Naive thymus-derived CD4-positive, alpha-beta T cell (primary cell): ENCODE results near the gene NME7. TPM values are rescaled to one million over a fixed set of nuclear protein-coding genes. Genes with fewer than 3 reads are reported as not detected.
"Not testable (repeated sequence)": the region's sequence is repeated elsewhere in the genome, so short reads cannot be mapped to it uniquely, and the experiment has no call there.

ENCODE experiments used
- ATAC-seq: fragments of 150-1000 bp; cut with Tn5 transposase; 2 replicates; pipeline ENCODE4 v1.10.0; 2021; ENCODE audit warnings: mild to moderate bottlenecking, moderate library complexity
- CTCF ChIA-PET: fragments of 350-600 bp; sonication (Branson Sonifier 250); formaldehyde crosslinking; loops from one replicate; lab custom pipeline; 2021; ENCODE audit warnings: antibody characterized with exemption; lab: Charles Lee
- POLR2A ChIA-PET: fragments of 350-600 bp; sonication (Branson Sonifier 250); formaldehyde crosslinking; loops from one replicate; lab custom pipeline; 2021; ENCODE audit warnings: antibody characterized with exemption, inconsistent platforms; lab: Charles Lee
- DNase-seq, 9 donors: peaks; one replicate each; pipeline versions ENCODE4 v3.0.0 to v3.0.0-alpha.2; 2020 to 2022; ENCODE audit warnings: mixed read lengths in 1 of 9
- H3K27ac ChIP-seq: one replicate; pipeline ENCODE4 v1.7.0; 2013; ENCODE audit warnings: mild to moderate bottlenecking, low read depth, low read length, moderate library complexity
- H3K27me3 ChIP-seq, 2 donors: one replicate each; pipeline ENCODE4 v1.7.0; 2013; ENCODE audit warnings: low read length in 2 of 2, mild to moderate bottlenecking in 2 of 2, moderate library complexity in 2 of 2; ENCODE audit not compliant: control insufficient read depth in 2 of 2, insufficient read depth in 2 of 2
- H3K36me3 ChIP-seq, 3 experiments: 1 replicate in 2 of 3; 2 replicates in 1 of 3; pipeline ENCODE4 v1.7.0; 2013; ENCODE audit warnings: low read length in 3 of 3, mild to moderate bottlenecking in 3 of 3, moderate library complexity in 1 of 3; ENCODE audit not compliant: insufficient read depth in 3 of 3, control insufficient read depth in 2 of 3
- H3K4me1 ChIP-seq, 2 donors: one replicate each; pipeline ENCODE4 v1.7.0; 2013; ENCODE audit warnings: low read length in 2 of 2, mild to moderate bottlenecking in 2 of 2, moderate library complexity in 1 of 2; ENCODE audit not compliant: control insufficient read depth in 2 of 2, insufficient read depth in 2 of 2
- H3K4me3 ChIP-seq: 2 replicates; pipeline ENCODE4 v1.7.0; 2013; ENCODE audit warnings: mild to moderate bottlenecking, low read length
- H3K9me3 ChIP-seq, 3 experiments: 1 replicate in 2 of 3; 2 replicates in 1 of 3; pipeline ENCODE4 v1.7.0; 2013; ENCODE audit warnings: low read length in 3 of 3; ENCODE audit not compliant: control insufficient read depth in 2 of 3
- H3K27ac Mint-ChIP-seq, 9 donors: one replicate each; pipeline ENCODE4 v1.8.0; 2020 to 2022; ENCODE audit warnings: mixed read lengths in 9 of 9, mild to moderate bottlenecking in 8 of 9, moderate library complexity in 5 of 9, inconsistent platforms in 2 of 9
- H3K27me3 Mint-ChIP-seq, 5 donors: one replicate each; pipeline ENCODE4 v1.8.0; 2021 to 2022; ENCODE audit warnings: mixed read lengths in 5 of 5, mild to moderate bottlenecking in 1 of 5
- H3K36me3 Mint-ChIP-seq, 5 donors: one replicate each; pipeline ENCODE4 v1.8.0; 2020 to 2022; ENCODE audit warnings: mixed read lengths in 5 of 5, mild to moderate bottlenecking in 3 of 5, inconsistent platforms in 1 of 5
- H3K4me1 Mint-ChIP-seq, 7 donors: one replicate each; pipeline ENCODE4 v1.8.0; 2020 to 2022; ENCODE audit warnings: mixed read lengths in 7 of 7, mild to moderate bottlenecking in 3 of 7, inconsistent platforms in 1 of 7
- H3K4me3 Mint-ChIP-seq, 10 donors: one replicate each; pipeline ENCODE4 v1.8.0; 2020 to 2022; ENCODE audit warnings: mild to moderate bottlenecking in 10 of 10, mixed read lengths in 10 of 10, moderate library complexity in 6 of 10, inconsistent platforms in 2 of 10
- H3K9me3 Mint-ChIP-seq, 11 donors: one replicate each; pipeline ENCODE4 v1.8.0; 2020 to 2022; ENCODE audit warnings: mixed read lengths in 11 of 11, mild to moderate bottlenecking in 4 of 11, inconsistent platforms in 1 of 11, moderate library complexity in 1 of 11
- intact Hi-C, 2 donors: fragments of 100-400 bp; cut with micrococcal nuclease; formaldehyde crosslinking; loops; one replicate each; pipeline ENCODE4 v1.15.1; 2023
- polyA plus RNA-seq, 2 donors: library from polyadenylated mRNA; unstranded; fragments of 300-500 nt; fragmentation: Illumina TruSeq; gene quantifications; one replicate each; pipeline ENCODE4 v1.2.3, GENCODE V29; 2021
- total RNA-seq, 6 experiments: library from RNA in 5 of 6; stranded (reverse) in 5 of 6; gene quantifications; 1 replicate in 5 of 6; 2 replicates in 1 of 6; pipeline ENCODE4 v1.2.3 and lab custom pipeline; 2021 to 2026

NME7 gene
- total and polyA plus RNA-seq, 7 experiments from 2014 or later, result 8.6 to 18.6 (median 12.9) TPM

DNA sequence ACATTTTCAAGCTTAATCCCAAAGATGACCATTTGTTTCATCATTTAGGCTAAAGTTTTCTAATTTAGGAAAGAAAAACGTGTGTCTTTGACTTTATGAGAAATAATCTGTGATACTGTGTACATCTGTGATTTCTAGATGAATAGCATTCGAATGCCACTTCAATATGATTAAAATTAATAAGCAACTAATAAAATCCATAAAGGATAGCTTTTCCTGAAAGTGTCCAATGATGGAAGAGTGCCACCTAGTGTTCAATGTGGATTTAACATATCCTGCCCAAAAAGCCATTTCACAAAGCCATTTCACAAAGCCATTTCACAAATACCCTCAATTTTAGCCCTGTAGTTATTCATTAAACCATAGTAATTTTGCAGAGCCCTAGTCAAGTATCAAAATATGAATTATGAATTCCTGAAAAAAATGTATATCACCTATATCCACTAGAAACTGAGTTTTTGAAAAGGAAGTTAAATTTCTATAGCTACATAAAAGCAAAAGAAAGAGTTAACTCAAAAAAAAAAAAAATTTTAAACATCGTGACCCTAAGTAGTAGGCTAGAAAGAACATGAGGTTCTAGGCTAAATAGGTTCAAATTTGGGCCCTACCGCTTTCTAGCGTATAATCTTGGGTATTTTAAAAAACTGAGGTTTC is 19.1 kb downstream of the NME7 start:
- H3K4me1 ChIP-seq, result no peaks in the 10 kb centered on the region
- H3K9me3 ChIP-seq, result no peaks in the 10 kb centered on the region
- ChIA-PET CTCF (interaction anchor here (0.7 to 5.4 kb wide), 16 partner anchors 11 to 1008 kb away, joined by 3 to 78 read pairs (median 4); partner anchors contain the start of gene BLZF1), POLR2A (interaction anchor here (0.7 kb wide), 1 partner anchor 1113 kb away, joined by 3 read pairs; no protein-coding TSS in a partner anchor)
- Mint-ChIP-seq H3K4me1 (peaks cover 0 to 18% (median 8%) of the 10 kb centered on the region in 7 donors), H3K27ac (no peak overlapping the region), H3K4me3 (no peak overlapping the region), H3K9me3 (no peaks in the 10 kb centered on the region), H3K27me3 (peaks cover 0 to 3% (median 0%) of the 10 kb centered on the region in 5 donors), H3K36me3 (peaks cover 0 to 15% (median 4%) of the 10 kb centered on the region in 5 donors)
- no peak overlapping the region for H3K4me3 ChIP-seq
- no peak overlapping the region for H3K27ac ChIP-seq
- intact Hi-C loops, result loop anchor here (1.0 to 5.0 kb wide), 6 partner anchors 241 to 1113 kb away; partner anchors contain the start of gene ATP1B1 (in 1 of the 2)
- no peaks in the 10 kb centered on the region for H3K27me3 ChIP-seq
- peak; percentile 60 for ATAC-seq
- no peaks in the 10 kb centered on the region for H3K36me3 ChIP-seq
- peak in 7 of 9 donors; percentile 12 to 56 (median 39) for DNase-seq

DNA sequence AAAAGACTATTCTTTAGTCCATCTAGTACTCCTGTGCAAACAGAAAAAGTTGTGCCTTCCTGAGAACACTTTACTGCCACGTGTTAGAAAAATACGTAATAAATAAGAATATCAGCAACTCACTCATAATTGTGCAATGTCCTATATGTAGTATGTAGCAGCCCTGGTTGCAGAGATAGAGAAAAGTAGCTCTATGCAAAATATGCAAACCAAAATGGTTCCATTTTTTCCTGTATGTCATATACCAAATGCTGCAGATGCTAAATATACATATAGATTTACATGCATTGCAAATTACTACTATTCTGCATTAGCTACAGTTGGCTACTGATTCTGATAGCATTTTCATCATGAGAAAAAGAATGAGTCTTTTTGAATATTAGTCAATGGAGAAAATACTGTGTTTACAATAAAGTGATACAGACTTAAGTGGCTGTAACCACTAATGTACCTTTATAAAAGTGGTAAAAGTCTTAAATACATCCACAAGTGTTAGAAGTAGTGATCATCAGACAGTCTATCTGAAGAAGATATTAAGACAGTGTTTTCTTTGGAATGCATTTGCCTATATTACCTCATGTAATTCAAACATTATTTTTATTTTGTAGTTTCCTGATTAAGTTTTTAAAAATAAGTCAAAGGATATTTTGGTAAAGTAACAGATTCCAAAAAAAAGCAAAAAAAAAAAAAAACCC is 19.8 kb downstream of the NME7 start:
- POLR2A ChIA-PET, result interaction anchor here (0.7 kb wide), 1 partner anchor 1113 kb away, joined by 3 read pairs; no protein-coding TSS in a partner anchor
- Histone ChIP-seq H3K36me3 (no peaks in the 10 kb centered on the region), H3K27me3 (no peaks in the 10 kb centered on the region), H3K27ac (no peak overlapping the region), H3K9me3 (no peaks in the 10 kb centered on the region), H3K4me3 (no peak overlapping the region), H3K4me1 (no peaks in the 10 kb centered on the region)
- Mint-ChIP-seq H3K9me3 (no peaks in the 10 kb centered on the region), H3K36me3 (peaks cover 0 to 9% (median 4%) of the 10 kb centered on the region in 5 donors), H3K27me3 (peaks cover 0 to 3% (median 0%) of the 10 kb centered on the region in 5 donors), H3K4me3 (no peak overlapping the region), H3K27ac (no peak overlapping the region), H3K4me1 (peaks cover 0 to 18% (median 8%) of the 10 kb centered on the region in 7 donors)
- ATAC-seq (no peak), DNase-seq (no peak)
- CTCF ChIA-PET, result interaction anchor here (0.6 to 5.4 kb wide), 16 partner anchors 11 to 1007 kb away, joined by 3 to 78 read pairs (median 4); partner anchors contain the start of gene BLZF1
- intact Hi-C loops, result loop anchor here (1.0 to 5.0 kb wide), 6 partner anchors 241 to 1113 kb away; partner anchors contain the start of gene ATP1B1 (in 1 of the 2)

DNA sequence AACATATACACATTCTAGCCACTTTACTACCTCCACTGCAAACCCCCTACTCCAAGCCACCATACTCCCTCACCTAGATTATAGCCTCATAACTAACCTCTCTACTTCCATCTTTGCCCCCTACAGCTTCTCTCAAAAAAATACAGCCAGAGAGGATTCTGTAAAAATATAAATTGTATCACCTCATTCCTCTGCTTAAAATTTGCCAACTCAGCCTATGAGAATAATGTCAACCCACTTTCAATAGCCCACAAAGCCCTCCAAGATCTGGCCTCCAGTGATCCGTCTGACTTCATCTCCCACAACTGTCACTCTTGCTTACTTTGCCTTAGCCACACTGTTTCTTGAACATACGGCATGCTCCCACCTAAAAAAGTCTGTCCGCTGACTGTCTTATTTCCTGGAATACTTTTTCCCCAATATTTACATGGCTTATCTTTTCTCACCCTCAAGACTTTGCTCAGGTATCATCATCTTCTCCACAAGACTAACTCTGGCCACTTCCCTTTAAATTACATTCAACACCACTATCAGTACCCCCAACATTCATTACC is 21.5 kb downstream of the NME7 start:
- ChIA-PET POLR2A (no interaction called here), CTCF (interaction anchor here (0.6 to 5.4 kb wide), 4 partner anchors 1000 to 1004 kb away, joined by 3 to 78 read pairs (median 5); no protein-coding TSS in a partner anchor)
- no peak overlapping the region for H3K4me3 Mint-ChIP-seq
- ATAC-seq (no peak), DNase-seq (no peak)
- intact Hi-C loops, result loop anchor here in 1 of 2 donors (5.0 kb wide), 1 partner anchor 239 kb away; the partner anchor contains the start of gene ATP1B1
- H3K27me3 Mint-ChIP-seq, result peaks cover 0 to 3% (median 0%) of the 10 kb centered on the region in 5 donors
- H3K27ac Mint-ChIP-seq, result no peak overlapping the region
- no peaks in the 10 kb centered on the region for H3K9me3 ChIP-seq
- H3K4me1 Mint-ChIP-seq, result peaks cover 0 to 4% (median 0%) of the 10 kb centered on the region in 7 donors
- H3K36me3 Mint-ChIP-seq, result peaks cover 0 to 4% (median 0%) of the 10 kb centered on the region in 5 donors
- H3K4me3 ChIP-seq, result no peak overlapping the region
- H3K4me1 ChIP-seq, result no peaks in the 10 kb centered on the region
- no peaks in the 10 kb centered on the region for H3K36me3 ChIP-seq
- H3K27ac ChIP-seq, result no peak overlapping the region
- no peaks in the 10 kb centered on the region for H3K27me3 ChIP-seq
- H3K9me3 Mint-ChIP-seq, result no peaks in the 10 kb centered on the region

DNA sequence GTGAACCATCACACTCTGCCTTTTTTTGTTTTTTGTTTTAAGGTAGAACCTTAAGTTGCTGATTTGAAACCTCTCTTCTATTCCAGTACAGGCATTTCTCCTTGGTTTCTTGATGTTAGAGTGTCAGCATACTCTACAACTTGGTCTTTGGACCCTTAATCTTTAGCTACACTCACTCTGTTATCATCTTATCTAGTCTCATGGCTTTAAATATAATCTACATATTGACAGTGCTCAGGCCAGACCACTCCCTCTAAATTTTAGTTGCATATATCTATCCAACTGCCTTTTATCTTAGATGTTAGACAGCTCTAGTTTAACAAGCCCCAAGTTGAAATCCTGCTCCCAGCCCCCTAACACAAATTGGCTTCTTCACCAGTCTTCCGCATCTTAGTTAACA is 22.1 kb downstream of the NME7 start:
- no peaks in the 10 kb centered on the region for H3K36me3 ChIP-seq
- POLR2A ChIA-PET, result no interaction called here
- peaks cover 0 to 7% (median 2%) of the 10 kb centered on the region in 7 donors for H3K4me1 Mint-ChIP-seq
- no peaks in the 10 kb centered on the region for H3K4me1 ChIP-seq
- no peaks in the 10 kb centered on the region for H3K9me3 ChIP-seq
- H3K9me3 Mint-ChIP-seq, result peaks cover 0 to 3% (median 0%) of the 10 kb centered on the region in 11 donors
- peaks cover 0 to 8% (median 5%) of the 10 kb centered on the region in 5 donors for H3K36me3 Mint-ChIP-seq
- intact Hi-C loops, result loop anchor here in 1 of 2 donors (5.0 kb wide), 1 partner anchor 238 kb away; the partner anchor contains the start of gene ATP1B1
- no peak overlapping the region for H3K27ac ChIP-seq
- H3K4me3 ChIP-seq, result no peak overlapping the region
- ATAC-seq (no peak), DNase-seq (no peak)
- H3K4me3 Mint-ChIP-seq, result no peak overlapping the region
- peaks cover 0 to 3% (median 0%) of the 10 kb centered on the region in 5 donors for H3K27me3 Mint-ChIP-seq
- H3K27ac Mint-ChIP-seq, result no peak overlapping the region
- H3K27me3 ChIP-seq, result no peaks in the 10 kb centered on the region
- CTCF ChIA-PET, result interaction anchor here (0.6 to 1.6 kb wide), 2 partner anchors 1000 to 1003 kb away, joined by 4 to 6 read pairs; no protein-coding TSS in a partner anchor

DNA sequence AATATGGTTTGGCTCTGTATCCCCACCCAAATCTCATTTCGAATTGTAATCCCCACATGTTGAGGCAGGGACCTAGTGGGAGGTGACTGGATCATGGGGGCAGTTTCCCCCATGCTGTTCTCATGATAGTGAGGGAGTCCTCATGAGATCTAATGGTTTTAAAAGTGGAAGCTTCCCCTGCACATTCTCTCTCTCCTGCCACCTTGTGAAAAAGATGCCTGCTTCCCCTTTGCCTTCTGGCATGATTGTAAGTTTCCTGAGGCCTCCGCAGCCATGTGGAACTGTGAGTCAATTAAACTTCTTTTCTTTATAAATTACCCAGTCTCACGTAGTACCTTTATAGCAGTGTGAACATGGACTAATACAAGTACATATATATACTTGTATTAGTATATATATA is 25.5 kb downstream of the NME7 start:
- H3K4me1 ChIP-seq, H3K4me3 ChIP-seq, intact Hi-C loops, H3K36me3 ChIP-seq, ATAC-seq, H3K27ac Mint-ChIP-seq, POLR2A ChIA-PET, DNase-seq, H3K27me3 ChIP-seq, H3K27ac ChIP-seq, H3K9me3 ChIP-seq, H3K4me3 Mint-ChIP-seq, H3K27me3 Mint-ChIP-seq: not testable (repeated sequence)
- Mint-ChIP-seq H3K36me3 (peaks cover 0 to 26% (median 21%) of the 10 kb centered on the region in 5 donors), H3K9me3 (peaks cover 0 to 15% (median 0%) of the 10 kb centered on the region in 11 donors), H3K4me1 (peaks cover 5 to 23% (median 10%) of the 10 kb centered on the region in 7 donors)
- CTCF ChIA-PET, result interaction anchor here (1.2 kb wide), 1 partner anchor 999 kb away, joined by 4 read pairs; no protein-coding TSS in a partner anchor

DNA sequence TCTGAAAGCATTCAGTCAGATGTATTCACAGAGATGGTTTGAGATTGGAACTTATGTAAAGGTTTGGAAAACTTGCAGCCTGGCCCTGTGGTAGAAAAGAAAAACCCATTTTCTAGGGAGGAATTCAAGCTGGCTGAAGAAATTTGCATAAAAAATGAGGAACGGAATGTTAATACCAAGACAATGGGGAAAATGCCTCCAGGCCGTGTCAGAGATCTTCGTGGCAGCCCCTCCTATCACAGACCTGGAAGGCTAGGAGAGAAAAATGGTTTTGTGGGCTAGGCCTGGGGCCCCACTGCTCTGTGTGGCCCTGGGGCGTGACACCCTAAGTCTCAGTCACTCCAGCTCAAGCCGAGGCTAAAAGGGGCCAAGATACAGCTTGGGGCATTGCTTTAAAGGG is 26.7 kb downstream of the NME7 start:
- no peak overlapping the region for H3K27ac ChIP-seq
- peaks cover 0 to 15% (median 1%) of the 10 kb centered on the region in 11 donors for H3K9me3 Mint-ChIP-seq
- H3K4me1 Mint-ChIP-seq, result peaks cover 5 to 26% (median 10%) of the 10 kb centered on the region in 7 donors
- POLR2A ChIA-PET, result no interaction called here
- H3K27me3 ChIP-seq, result no peaks in the 10 kb centered on the region
- H3K27ac Mint-ChIP-seq, result no peak overlapping the region
- no peak overlapping the region for H3K4me3 Mint-ChIP-seq
- CTCF ChIA-PET, result interaction anchor here (1.2 kb wide), 1 partner anchor 998 kb away, joined by 4 read pairs; no protein-coding TSS in a partner anchor
- no peaks in the 10 kb centered on the region for H3K27me3 Mint-ChIP-seq
- no peak for DNase-seq
- no peaks in the 10 kb centered on the region for H3K9me3 ChIP-seq
- no peak overlapping the region for H3K4me3 ChIP-seq
- ATAC-seq, result no peak
- peaks cover 0 to 34% (median 29%) of the 10 kb centered on the region in 5 donors for H3K36me3 Mint-ChIP-seq
- intact Hi-C loops, result no loop called here
- no peaks in the 10 kb centered on the region for H3K36me3 ChIP-seq
- H3K4me1 ChIP-seq, result no peaks in the 10 kb centered on the region
